ENCODE data around the gene RFLNA. TPM values are rescaled to one million over a fixed set of nuclear protein-coding genes. Genes with fewer than 3 reads are reported as not detected.

RFLNA gene
- total RNA-seq, 1 experiment from 2014 or later, result 5.4 TPM

DNA sequence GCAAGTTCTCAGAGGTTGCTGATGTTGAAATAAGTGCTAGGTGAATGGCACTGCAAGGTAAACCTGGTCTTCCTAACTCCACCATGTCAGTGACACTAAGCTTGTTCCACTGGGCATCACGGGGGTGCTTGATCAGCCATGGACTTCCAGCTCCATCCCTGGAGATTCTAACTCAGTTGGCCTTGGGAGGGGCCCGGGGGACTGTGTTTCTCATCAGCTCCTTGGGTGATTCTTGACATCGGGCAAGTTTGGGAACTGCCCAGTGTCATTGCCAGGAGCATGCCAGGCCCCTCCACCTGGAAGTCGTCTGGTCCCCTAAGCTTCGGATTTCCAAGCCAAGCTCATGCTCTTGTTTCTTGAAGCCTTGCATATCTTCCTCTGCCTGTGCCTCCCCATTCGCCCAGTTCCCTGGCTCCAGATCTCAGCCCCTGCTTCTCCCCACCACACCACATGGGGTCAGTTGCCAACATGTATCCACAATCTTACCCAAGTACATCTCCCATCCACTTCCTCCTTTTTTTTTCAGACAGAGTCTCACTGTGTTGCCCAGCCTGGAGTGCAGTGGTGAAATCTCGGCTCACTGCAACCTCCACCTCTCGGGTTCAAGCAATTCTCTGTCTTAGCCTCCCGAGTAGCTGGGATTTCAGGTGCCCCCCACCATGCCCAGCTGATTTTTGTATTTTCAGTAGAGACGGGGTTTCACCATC is 30.7 kb upstream of the RFLNA start:
- intact Hi-C loops (cut with micrococcal nuclease; ENCODE audit: unreplicated experiment) (no loop called here), in situ Hi-C loops (cut with HindIII; ENCODE audit: low pct_unique_long_range_greater_than_20kb, low sequenced_read_pairs) (no loop called here)
- H3K4me1 ChIP-seq (ENCODE audit: control insufficient read depth, insufficient read depth, low read length), result no peaks in the 10 kb centered on the region
- H3K27ac ChIP-seq (ENCODE audit: low read length), result no peak overlapping the region
- no peak overlapping the region for H3K4me3 ChIP-seq (ENCODE audit: low read depth in 2 of 2, low read length in 2 of 2)
- BruUV-seq (replicated peaks), result no TSS peak
- H3K36me3 ChIP-seq (ENCODE audit: control insufficient read depth, insufficient read depth, low read length), result no peaks in the 10 kb centered on the region
- H3K27me3 ChIP-seq (ENCODE audit: control insufficient read depth, insufficient read depth, low read length), result peaks cover 6% of the 10 kb centered on the region; the same call in 1 of the 2 replicates
- no peaks in the 10 kb centered on the region for H3K9me3 ChIP-seq (ENCODE audit: control insufficient read depth, insufficient read depth, low read depth, low read length)
- ChIA-PET POLR2A (interaction anchor here (0.8 kb wide), 1 partner anchor 26 kb away, joined by 9 read pairs; no protein-coding TSS in a partner anchor), CTCF (no interaction called here)
- TF ChIP-seq SIN3A (IDR thresholded peaks at IDR 0.05; ENCODE audit: borderline replicate concordance, insufficient read depth, low read depth, low read length), result no peak
- TF ChIP-seq, protein P1, sequence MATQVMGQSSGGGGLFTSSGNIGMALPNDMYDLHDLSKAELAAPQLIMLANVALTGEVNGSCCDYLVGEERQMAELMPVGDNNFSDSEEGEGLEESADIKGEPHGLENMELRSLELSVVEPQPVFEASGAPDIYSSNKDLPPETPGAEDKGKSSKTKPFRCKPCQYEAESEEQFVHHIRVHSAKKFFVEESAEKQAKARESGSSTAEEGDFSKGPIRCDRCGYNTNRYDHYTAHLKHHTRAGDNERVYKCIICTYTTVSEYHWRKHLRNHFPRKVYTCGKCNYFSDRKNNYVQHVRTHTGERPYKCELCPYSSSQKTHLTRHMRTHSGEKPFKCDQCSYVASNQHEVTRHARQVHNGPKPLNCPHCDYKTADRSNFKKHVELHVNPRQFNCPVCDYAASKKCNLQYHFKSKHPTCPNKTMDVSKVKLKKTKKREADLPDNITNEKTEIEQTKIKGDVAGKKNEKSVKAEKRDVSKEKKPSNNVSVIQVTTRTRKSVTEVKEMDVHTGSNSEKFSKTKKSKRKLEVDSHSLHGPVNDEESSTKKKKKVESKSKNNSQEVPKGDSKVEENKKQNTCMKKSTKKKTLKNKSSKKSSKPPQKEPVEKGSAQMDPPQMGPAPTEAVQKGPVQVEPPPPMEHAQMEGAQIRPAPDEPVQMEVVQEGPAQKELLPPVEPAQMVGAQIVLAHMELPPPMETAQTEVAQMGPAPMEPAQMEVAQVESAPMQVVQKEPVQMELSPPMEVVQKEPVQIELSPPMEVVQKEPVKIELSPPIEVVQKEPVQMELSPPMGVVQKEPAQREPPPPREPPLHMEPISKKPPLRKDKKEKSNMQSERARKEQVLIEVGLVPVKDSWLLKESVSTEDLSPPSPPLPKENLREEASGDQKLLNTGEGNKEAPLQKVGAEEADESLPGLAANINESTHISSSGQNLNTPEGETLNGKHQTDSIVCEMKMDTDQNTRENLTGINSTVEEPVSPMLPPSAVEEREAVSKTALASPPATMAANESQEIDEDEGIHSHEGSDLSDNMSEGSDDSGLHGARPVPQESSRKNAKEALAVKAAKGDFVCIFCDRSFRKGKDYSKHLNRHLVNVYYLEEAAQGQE (IDR thresholded peaks at IDR 0.05; ENCODE audit: insufficient read depth in 1 of 2, low read depth in 2 of 2, low read length in 1 of 2), result no peak
- TF ChIP-seq TCF7L2 (IDR thresholded peaks at IDR 0.05; ENCODE audit: low read depth, low read length), result no peak
- no peak for TF ChIP-seq POLR2AphosphoS5 (IDR thresholded peaks at IDR 0.05; ENCODE audit: low read depth, low read length)
- TF ChIP-seq, protein P2, sequence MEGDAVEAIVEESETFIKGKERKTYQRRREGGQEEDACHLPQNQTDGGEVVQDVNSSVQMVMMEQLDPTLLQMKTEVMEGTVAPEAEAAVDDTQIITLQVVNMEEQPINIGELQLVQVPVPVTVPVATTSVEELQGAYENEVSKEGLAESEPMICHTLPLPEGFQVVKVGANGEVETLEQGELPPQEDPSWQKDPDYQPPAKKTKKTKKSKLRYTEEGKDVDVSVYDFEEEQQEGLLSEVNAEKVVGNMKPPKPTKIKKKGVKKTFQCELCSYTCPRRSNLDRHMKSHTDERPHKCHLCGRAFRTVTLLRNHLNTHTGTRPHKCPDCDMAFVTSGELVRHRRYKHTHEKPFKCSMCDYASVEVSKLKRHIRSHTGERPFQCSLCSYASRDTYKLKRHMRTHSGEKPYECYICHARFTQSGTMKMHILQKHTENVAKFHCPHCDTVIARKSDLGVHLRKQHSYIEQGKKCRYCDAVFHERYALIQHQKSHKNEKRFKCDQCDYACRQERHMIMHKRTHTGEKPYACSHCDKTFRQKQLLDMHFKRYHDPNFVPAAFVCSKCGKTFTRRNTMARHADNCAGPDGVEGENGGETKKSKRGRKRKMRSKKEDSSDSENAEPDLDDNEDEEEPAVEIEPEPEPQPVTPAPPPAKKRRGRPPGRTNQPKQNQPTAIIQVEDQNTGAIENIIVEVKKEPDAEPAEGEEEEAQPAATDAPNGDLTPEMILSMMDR (IDR thresholded peaks at IDR 0.05), result no peak
- no peak for ATAC-seq
- no peak for DNase-seq (ENCODE audit: low read depth, low spot score)

- in situ Hi-C loops (cut with HindIII; ENCODE audit: low pct_unique_long_range_greater_than_20kb, low sequenced_read_pairs) (no loop called here), intact Hi-C loops (cut with micrococcal nuclease; ENCODE audit: unreplicated experiment) (no loop called here)
- no peak for DNase-seq (ENCODE audit: low read depth, low spot score)
- no peak overlapping the region for H3K27ac ChIP-seq (ENCODE audit: low read length)
- ChIA-PET CTCF (no interaction called here), POLR2A (no interaction called here)
- no peak overlapping the region for H3K4me3 ChIP-seq (ENCODE audit: low read depth in 2 of 2, low read length in 2 of 2)
- TF ChIP-seq, protein P2 (IDR thresholded peaks at IDR 0.05), result no peak
- TF ChIP-seq POLR2AphosphoS5 (IDR thresholded peaks at IDR 0.05; ENCODE audit: low read depth, low read length), result no peak
- TF ChIP-seq SIN3A (IDR thresholded peaks at IDR 0.05; ENCODE audit: borderline replicate concordance, insufficient read depth, low read depth, low read length), result no peak
- TF ChIP-seq, protein P1 (IDR thresholded peaks at IDR 0.05; ENCODE audit: insufficient read depth in 1 of 2, low read depth in 2 of 2, low read length in 1 of 2), result no peak
- no peak for TF ChIP-seq TCF7L2 (IDR thresholded peaks at IDR 0.05; ENCODE audit: low read depth, low read length)
- no peaks in the 10 kb centered on the region for H3K36me3 ChIP-seq (ENCODE audit: control insufficient read depth, insufficient read depth, low read length)
- H3K27me3 ChIP-seq (ENCODE audit: control insufficient read depth, insufficient read depth, low read length), result peaks cover 6% of the 10 kb centered on the region; the same call in 1 of the 2 replicates
- no TSS peak for BruUV-seq (replicated peaks)
- H3K9me3 ChIP-seq (ENCODE audit: control insufficient read depth, insufficient read depth, low read depth, low read length), result no peaks in the 10 kb centered on the region
- no peak for ATAC-seq
- no peaks in the 10 kb centered on the region for H3K4me1 ChIP-seq (ENCODE audit: control insufficient read depth, insufficient read depth, low read length)
Observed at GRCh38 chr12:124264879-124265278, 30.0 kb upstream of the RFLNA start.
